ENCODE measurements around the gene GJA5. TPM values are rescaled to one million over a fixed set of nuclear protein-coding genes. Genes with fewer than 3 reads are reported as not detected.

Gene GJA5
- total RNA-seq, 1 experiment from 2014 or later: not detected

- no peak for TF ChIP-seq TCF7L2 (IDR thresholded peaks at IDR 0.05; ENCODE audit: borderline replicate concordance, extremely low read depth, insufficient read depth, insufficient read length)
Measured at GRCh38 chr1:147741065-147741464, 19.3 kb downstream of the GJA5 start (continued).

GRCh38 chr1:147740391-147740790, 20.0 kb downstream of the GJA5 start:
- Histone ChIP-seq H2AFZ (ENCODE audit: low read depth, low read length, poor library complexity, severe bottlenecking) (no peak overlapping the region), H3K79me2 (ENCODE audit: insufficient read depth, low read length) (no peaks in the 10 kb centered on the region), H3K27ac (ENCODE audit: low read depth, low read length) (no peak overlapping the region), H4K20me1 (ENCODE audit: insufficient read depth) (no peaks in the 10 kb centered on the region), H3K9me2 (ENCODE audit: insufficient read depth) (no peaks in the 10 kb centered on the region), H3K27me3 (ENCODE audit: insufficient read depth, low read length) (no peaks in the 10 kb centered on the region), H3K9me3 (ENCODE audit: control insufficient read depth in 1 of 2, insufficient read depth in 1 of 2, low read depth in 1 of 2, low read length in 2 of 2) (no peaks in the 10 kb centered on the region), H3K36me3 (ENCODE audit: control insufficient read depth in 1 of 2, insufficient read depth in 2 of 2, low read length in 2 of 2) (no peaks in the 10 kb centered on the region), H3K4me3 (replicated peaks in 1 of 2; ENCODE audit: low read depth in 1 of 2, low read length in 2 of 2) (no peak overlapping the region), H3K4me1 (ENCODE audit: control insufficient read depth in 1 of 2, insufficient read depth in 2 of 2, low read length in 2 of 2) (no peaks in the 10 kb centered on the region), H3K4me2 (ENCODE audit: low read length) (no peak overlapping the region), H3K9ac (ENCODE audit: low read length) (no peak overlapping the region)
- ATAC-seq (no peak), DNase-seq (ENCODE audit: low read depth, low spot score) (no peak)
- intact Hi-C loops (cut with micrococcal nuclease): no loop called here
- BruUV-seq (replicated peaks): no TSS peak
- RAD21 ChIA-PET (ENCODE audit: low non-redundant PET in 1 of 2, low total read pairs in 2 of 2, uncharacterized antibody in 2 of 2, unreplicated experiment in 2 of 2): no interaction called here
- CTCF ChIA-PET: no interaction called here
- POLR2A ChIA-PET: no interaction called here
- TF ChIP-seq TCF7L2 (IDR thresholded peaks at IDR 0.05; ENCODE audit: borderline replicate concordance, extremely low read depth, insufficient read depth, insufficient read length) (no peak), EZH2 (IDR thresholded peaks at IDR 0.05) (no peak), ZBTB33 (IDR thresholded peaks at IDR 0.05; ENCODE audit: extremely low read depth, insufficient replicate concordance, low read length) (no peak), ELF1 (IDR thresholded peaks at IDR 0.05; ENCODE audit: borderline replicate concordance, low read depth) (no peak), ATF3 (IDR thresholded peaks at IDR 0.05) (no peak), JUND (IDR thresholded peaks at IDR 0.05) (no peak), SP1 (IDR thresholded peaks at IDR 0.05; ENCODE audit: low read depth) (no peak), EGR1 (IDR thresholded peaks at IDR 0.05; ENCODE audit: low read depth) (no peak), CBX3 (IDR thresholded peaks at IDR 0.05; ENCODE audit: low read depth) (no peak), FOSL1 (IDR thresholded peaks at IDR 0.05; ENCODE audit: low read depth) (no peak), POLR2A (IDR thresholded peaks at IDR 0.05; ENCODE audit: borderline replicate concordance, extremely low read depth, insufficient read depth, insufficient read length) (no peak), RAD21 (IDR thresholded peaks at IDR 0.05; ENCODE audit: low read depth) (no peak), SRF (IDR thresholded peaks at IDR 0.05; ENCODE audit: low read depth) (no peak)
